GM19240 (cell line): ENCODE measurements around the gene CNTNAP1.
"Not testable (repeated sequence)": the region's sequence is repeated elsewhere in the genome, so short reads cannot be mapped to it uniquely, and the experiment has no call there.

ENCODE experiments used
- DNase-seq: peaks from one replicate; pipeline ENCODE4 v3.0.0; 2011; ENCODE audit warnings: low spot score; ENCODE audit not compliant: insufficient read length

The CNTNAP1 gene

GRCh38 chr17:42681976-42682721 is at the start of gene CNTNAP1:
TSS of gene CNTNAP1 (plus strand) at chr17:42682531. CDS start at chr17:42682830, 299 bp downstream.
- DNase-seq, result no peak

GRCh38 chr17:42632949-42633444 is 49.3 kb upstream of the CNTNAP1 start:
- DNase-seq, result no peak

DNA sequence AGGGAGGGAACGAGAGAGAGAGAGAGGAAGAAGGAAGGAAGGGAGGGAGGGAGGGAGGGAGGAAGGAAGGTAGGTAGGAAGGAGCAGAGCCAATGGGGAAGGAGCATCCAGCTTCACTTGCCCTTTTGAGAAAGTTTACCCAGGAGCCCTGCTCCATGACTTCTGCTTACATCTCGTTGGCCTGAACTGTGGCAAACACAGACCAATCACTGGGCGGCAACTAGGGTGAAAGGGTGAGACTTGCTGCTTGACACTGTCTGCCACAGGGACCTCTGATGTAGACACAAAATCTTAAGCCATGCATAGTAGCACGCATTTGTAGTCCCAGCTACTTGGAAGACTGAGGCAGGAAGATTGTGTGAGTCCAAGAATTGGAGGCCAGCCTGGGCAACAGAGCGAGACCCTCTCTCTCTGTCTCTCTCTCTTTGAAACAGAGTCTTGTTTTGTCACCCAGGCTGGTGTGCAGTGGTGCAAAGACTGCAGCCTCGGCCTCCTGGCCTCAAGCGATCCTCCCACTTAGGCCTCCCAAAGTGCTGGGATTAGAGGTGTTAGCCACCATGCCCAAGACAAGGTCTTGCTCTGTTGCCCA is 42.7 kb upstream of the CNTNAP1 start:
- DNase-seq, result no peak

DNA sequence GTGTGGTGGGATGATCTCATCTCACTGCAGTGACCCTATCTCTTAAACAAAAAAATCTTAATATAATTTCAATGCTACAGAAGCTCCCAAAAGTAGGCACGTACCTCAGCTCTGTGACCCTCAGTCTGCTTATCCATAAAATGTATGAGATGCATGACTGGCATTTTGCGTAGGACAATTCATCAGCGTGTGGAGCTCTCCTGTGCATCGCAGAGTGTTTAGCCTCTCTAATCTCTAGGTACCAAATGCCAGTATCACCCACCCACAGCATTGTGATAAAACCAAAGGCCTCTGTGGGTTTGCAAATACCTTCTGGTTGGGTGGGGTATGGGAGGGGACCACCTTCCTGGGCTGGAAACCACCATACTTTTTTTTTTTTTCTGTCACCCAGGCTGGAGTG is 42.2 kb upstream of the CNTNAP1 start:
- DNase-seq, result no peak

DNA sequence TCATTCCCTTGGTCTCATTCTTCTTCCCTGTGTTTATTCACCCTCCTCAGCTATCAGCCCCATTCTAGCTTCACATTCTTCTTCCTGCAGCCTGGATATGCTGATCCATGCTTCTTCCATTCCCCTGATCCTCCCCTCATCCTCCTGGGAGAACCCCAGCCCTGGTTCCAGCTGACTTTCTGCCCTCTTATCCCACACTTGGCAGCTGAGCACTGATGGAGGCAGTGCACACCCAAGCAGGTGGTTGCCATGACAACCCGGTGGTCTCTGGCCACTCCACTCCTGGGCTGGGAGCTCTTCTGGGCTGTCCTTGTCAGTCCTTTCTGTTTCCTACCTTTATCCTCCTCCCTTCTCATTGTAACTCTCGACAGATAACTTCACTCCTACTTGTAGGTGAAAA is 40.0 kb upstream of the CNTNAP1 start:
- DNase-seq, result no peak

DNA sequence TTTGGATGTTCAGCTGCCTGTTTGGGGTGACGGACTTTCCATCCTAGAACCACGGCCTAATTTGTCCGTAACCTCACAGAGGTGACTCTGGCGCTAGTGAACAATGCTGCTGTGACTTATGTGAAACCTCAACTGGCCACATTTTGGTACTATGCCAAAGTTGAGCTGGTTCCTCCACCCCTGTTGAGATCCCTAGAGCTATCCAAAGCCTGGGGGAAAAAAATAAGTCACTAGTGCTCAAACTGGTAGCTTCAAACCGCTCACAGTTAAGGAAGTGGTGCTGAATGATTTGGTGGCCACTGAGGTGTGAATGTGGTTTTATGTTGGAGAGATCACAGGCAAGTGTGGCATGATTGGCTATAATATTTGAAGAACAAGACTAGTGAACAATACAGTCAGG is 34.6 kb upstream of the CNTNAP1 start:
- DNase-seq, result no peak

DNA sequence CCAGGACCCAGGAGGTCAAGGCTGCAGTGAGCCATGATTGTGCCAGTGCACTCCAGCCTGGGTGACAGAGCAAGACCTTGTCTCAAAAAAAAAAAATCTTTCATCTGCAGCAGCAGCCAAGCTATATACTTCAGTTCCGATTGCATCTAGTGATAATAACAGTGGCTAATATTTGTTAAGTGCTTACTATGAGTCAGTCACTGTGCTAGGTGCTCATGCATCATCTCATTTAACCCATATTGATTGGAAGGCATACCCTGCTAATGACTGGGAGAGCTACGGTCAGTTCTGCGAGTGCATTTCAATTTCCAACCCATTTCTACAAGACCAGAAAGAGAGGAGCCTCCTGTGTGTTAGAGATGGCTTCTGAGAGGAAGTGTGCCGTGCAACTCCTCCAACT is 30.9 kb upstream of the CNTNAP1 start:
- no peak for DNase-seq

DNA sequence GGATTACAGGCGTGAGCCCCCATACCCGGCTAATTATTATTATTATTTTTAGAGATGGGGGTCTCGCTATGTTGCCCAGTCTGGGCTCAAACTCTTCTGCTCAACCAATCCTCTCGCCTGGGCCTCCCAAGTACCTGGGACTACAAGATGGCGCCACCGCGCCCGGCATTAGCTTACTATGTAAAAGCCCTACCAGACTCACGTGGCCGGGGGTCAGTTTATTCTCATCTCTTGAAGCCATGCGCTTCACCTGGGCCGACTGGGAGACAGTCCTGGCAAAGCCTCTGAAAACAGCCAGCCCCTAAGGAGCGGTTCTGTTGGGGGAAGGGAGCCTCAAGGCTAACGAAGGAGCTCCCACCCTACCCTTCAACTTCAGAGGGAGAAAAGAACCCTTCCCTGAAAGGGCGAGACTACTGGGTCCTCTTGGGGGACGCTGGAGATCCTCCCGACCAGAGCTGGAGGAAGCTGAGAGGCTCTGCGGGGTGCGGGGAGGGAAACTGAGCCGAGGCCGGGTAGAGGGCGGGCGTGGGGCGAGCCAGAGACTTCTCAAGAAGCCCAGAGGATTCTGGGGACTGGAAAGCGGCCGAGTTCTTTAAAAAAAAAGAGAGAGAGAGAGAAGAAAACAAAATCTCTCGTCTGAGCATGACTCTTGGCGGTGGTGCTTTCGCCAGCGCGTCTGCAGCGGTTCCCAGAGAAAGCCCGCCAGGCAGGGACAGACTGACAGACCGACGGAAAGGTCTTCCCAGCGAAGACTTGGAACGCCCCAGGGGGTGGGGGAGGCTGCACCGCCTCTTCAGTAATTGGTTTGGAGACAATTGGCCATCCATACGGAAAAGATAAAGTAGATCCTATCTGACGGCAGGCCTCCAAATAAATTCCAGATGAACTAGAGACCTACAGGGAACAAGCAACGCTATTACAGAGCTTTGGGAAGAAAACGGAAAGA is 28.9 kb upstream of the CNTNAP1 start:
- DNase-seq, result no peak

GRCh38 chr17:42655528-42655927 is 26.8 kb upstream of the CNTNAP1 start:
- no peak for DNase-seq

- no peak for DNase-seq
Observed at GRCh38 chr17:42657824-42658588, 24.3 kb upstream of the CNTNAP1 start.

GRCh38 chr17:42659079-42659931 is 23.0 kb upstream of the CNTNAP1 start, which contains the start of gene TUBG2:
TSS of gene TUBG2 (plus strand) at chr17:42659284. CDS start at chr17:42659504, 220 bp downstream.
- DNase-seq, result no peak

DNA sequence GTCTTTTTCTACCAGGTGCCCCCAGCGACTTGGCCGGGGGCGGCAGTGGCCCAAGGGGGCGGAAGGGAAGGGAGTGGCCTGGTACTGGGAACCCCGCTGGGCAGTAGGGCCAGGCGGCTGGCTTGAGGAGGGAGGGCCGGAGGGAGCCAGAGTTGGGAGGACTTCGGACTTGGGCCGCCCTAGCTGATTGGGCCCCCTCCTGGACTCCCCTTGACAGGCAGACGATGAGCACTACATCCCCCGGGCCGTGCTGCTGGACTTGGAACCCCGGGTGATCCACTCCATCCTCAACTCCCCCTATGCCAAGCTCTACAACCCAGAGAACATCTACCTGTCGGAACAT is 22.4 kb upstream of the CNTNAP1 start:
- not testable (repeated sequence) for DNase-seq

GRCh38 chr17:42660692-42661345 is 21.5 kb upstream of the CNTNAP1 start:
- DNase-seq, result no peak

GRCh38 chr17:42665581-42666001 is 16.7 kb upstream of the CNTNAP1 start:
- DNase-seq, result no peak

- DNase-seq, result not testable (repeated sequence)
Observed at GRCh38 chr17:42666126-42666525, 16.2 kb upstream of the CNTNAP1 start.

DNA sequence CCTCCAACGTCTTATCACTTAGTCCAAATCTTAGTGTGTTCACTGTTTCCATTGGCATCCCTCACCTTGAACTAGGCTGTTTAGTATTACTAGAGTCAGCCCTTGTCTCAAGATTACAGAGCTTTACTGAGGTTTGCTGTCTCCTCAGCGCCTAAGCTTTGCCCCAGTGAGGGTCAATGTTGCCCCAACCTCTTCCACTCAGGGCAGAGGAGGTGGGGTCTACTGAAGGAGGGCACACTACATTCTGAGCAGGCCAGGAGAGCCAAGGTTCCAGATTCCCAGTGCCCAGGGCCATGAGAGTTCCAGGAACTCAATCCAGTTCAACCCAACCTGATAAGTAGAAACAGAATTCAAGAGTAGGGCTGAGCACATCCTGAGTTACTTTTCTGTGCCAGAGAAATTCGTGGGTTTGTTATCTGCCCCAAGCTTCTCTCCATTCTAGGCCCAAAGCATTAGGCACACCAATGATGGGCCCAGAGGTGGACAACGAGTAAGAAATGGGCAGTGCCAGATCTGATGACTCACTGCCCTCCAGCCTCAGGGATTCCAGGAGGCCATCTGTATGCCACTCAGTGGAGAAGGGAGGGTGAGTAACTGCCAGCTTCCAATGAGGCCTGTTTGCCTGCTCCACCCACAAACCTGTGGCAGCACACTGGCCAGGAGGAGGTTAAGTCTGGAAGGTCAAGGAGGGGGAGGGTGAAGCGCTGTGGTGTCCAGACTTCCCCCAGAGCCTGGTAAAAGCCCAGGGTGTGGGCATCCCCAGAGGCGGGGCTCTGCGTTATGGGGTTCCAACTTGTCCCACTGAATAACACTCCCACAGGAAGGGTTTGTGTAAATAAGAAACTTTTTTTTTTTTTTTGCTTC is 15.0 kb upstream of the CNTNAP1 start:
- DNase-seq, result no peak

DNA sequence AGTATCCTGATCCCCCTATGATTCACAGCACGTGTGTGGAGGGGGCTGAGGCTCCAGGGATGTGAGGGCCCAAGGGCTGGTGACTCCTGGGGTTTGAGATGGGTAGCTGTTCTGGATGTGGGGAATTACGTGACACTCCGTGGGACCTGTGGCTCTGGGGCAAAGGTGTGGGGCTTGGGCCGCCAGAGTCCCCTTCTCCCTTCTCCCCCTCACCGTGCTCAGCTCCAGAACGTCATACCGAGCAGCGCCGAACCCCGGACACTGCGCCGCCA is 12.7 kb upstream of the CNTNAP1 start:
- no peak for DNase-seq

GRCh38 chr17:42669977-42670788 is 12.1 kb upstream of the CNTNAP1 start:
- no peak for DNase-seq
